Measurements from ENCODE around the gene SPEM1.

Gene SPEM1

GRCh38 chr17:7403043-7403726, 16.9 kb upstream of the SPEM1 start:
- DNase-seq: no peak

- peak; percentile 81 for DNase-seq
These were observed 16.5 kb upstream of the SPEM1 start for GRCh38 chr17:7403727-7403976.

GRCh38 chr17:7403977-7404736, 16.0 kb upstream of the SPEM1 start, which contains the start of gene TMEM256:
Gene TMEM256 (minus strand): TSS chr17:7404097. CDS start chr17:7404084, 13 bp downstream.
- peak; percentile 100 for DNase-seq

GRCh38 chr17:7404737-7405349, 15.3 kb upstream of the SPEM1 start:
- no peak for DNase-seq

GRCh38 chr17:7405350-7406234, 14.5 kb upstream of the SPEM1 start:
- DNase-seq: peak; percentile 26

- DNase-seq: no peak
These were observed 13.8 kb upstream of the SPEM1 start for GRCh38 chr17:7406235-7406825.

GRCh38 chr17:7407082-7407481, 13.0 kb upstream of the SPEM1 start:
- DNase-seq: no peak

- DNase-seq: no peak
These were observed 12.5 kb upstream of the SPEM1 start, which contains the start of gene NLGN2 for GRCh38 chr17:7407485-7408251. Gene NLGN2 (plus strand): TSS chr17:7407845. CDS start chr17:7408256, 411 bp downstream.

- DNase-seq: no peak
These were observed 11.8 kb upstream of the SPEM1 start for GRCh38 chr17:7408252-7408727.

GRCh38 chr17:7408863-7409262, 11.3 kb upstream of the SPEM1 start:
- DNase-seq: no peak

GRCh38 chr17:7409716-7410115, 10.4 kb upstream of the SPEM1 start:
- no peak for DNase-seq

- no peak for DNase-seq
These were observed 9.3 kb upstream of the SPEM1 start for GRCh38 chr17:7410634-7411426.

GRCh38 chr17:7411427-7411750, 8.7 kb upstream of the SPEM1 start:
- DNase-seq: no peak

GRCh38 chr17:7413346-7413985, 6.7 kb upstream of the SPEM1 start:
- DNase-seq: peak; percentile 88

GRCh38 chr17:7414837-7415236, 5.3 kb upstream of the SPEM1 start:
- no peak for DNase-seq

GRCh38 chr17:7415784-7416183, 4.3 kb upstream of the SPEM1 start:
- DNase-seq: no peak

- DNase-seq: no peak
These were observed 3.8 kb upstream of the SPEM1 start for GRCh38 chr17:7416323-7416722.

- no peak for DNase-seq
These were observed 3.0 kb upstream of the SPEM1 start for GRCh38 chr17:7417056-7417655.

GRCh38 chr17:7418472-7419152, 1.5 kb upstream of the SPEM1 start:
- no peak for DNase-seq

Data from EL (cell line).